Activated naive CD8-positive, alpha-beta T cell treated with anti-CD3 and anti-CD28 coated beads, Interleukin-2, amount 10 ng/mL, durations not matched to agents 7 days and 5 days (primary cell): ENCODE results near the gene PRPF8. TPM values are rescaled to one million over a fixed set of nuclear protein-coding genes. Genes with fewer than 3 reads are reported as not detected.

Source experiments
- ATAC-seq: fragments of 150-1000 bp; cut with Tn5 transposase; one replicate; pipeline ENCODE4 v1.10.0; 2021; ENCODE audit warnings: low read depth, moderate library complexity
- POLR2A ChIA-PET: fragments of 350-600 bp; sonication (Branson Sonifier 250); formaldehyde crosslinking; loops from one replicate; lab custom pipeline; 2021; ENCODE audit warnings: antibody characterized with exemption; lab: Charles Lee
- DNase-seq: peaks from one replicate; pipeline ENCODE4 v3.0.0; 2021
- H3K27ac Mint-ChIP-seq: one replicate; pipeline ENCODE4 v1.8.0; 2022; ENCODE audit warnings: mild to moderate bottlenecking, mixed read lengths
- H3K27me3 Mint-ChIP-seq: one replicate; pipeline ENCODE4 v1.8.0; 2022; ENCODE audit warnings: mild to moderate bottlenecking, moderate library complexity, mixed read lengths
- H3K36me3 Mint-ChIP-seq: one replicate; pipeline ENCODE4 v1.8.0; 2021; ENCODE audit warnings: mild to moderate bottlenecking, mixed read lengths
- H3K4me1 Mint-ChIP-seq: one replicate; pipeline ENCODE4 v1.8.0; 2021; ENCODE audit warnings: mixed read lengths
- H3K4me3 Mint-ChIP-seq: one replicate; pipeline ENCODE4 v1.8.0; 2022; ENCODE audit warnings: mild to moderate bottlenecking, moderate library complexity, mixed read lengths
- H3K9me3 Mint-ChIP-seq: one replicate; pipeline ENCODE4 v1.8.0; 2021; ENCODE audit warnings: mixed read lengths
- total RNA-seq, 2 experiments: library from RNA; stranded (reverse); gene quantifications; one replicate each; pipeline ENCODE4 v1.2.3, GENCODE V29; 2021

The PRPF8 gene
- total RNA-seq: 100 to 1,000 TPM; 346 to 350 TPM

- DNase-seq (peak; percentile 98), ATAC-seq (peak; percentile 99)
- Mint-ChIP-seq H3K27me3 (no peaks in the 10 kb centered on the region), H3K4me1 (peaks cover 28% of the 10 kb centered on the region), H3K4me3 (peak within 1 kb of the TSS; percentile 89), H3K36me3 (peaks cover 32% of the 10 kb centered on the region), H3K27ac (peak within 1 kb of the TSS; percentile 89), H3K9me3 (no peaks in the 10 kb centered on the region)
- POLR2A ChIA-PET: interaction anchor here (0.6 to 2.0 kb wide), 5 partner anchors 10 to 188 kb away, joined by 3 to 21 read pairs (median 4); no protein-coding TSS in a partner anchor
These were observed at the start of gene PRPF8 for GRCh38 chr17:1684378-1685189. Gene PRPF8, minus strand, starts transcription at chr17:1684867. Its CDS starts 296 bp downstream, at chr17:1684571.

- Mint-ChIP-seq H3K27ac (no peak overlapping the region), H3K9me3 (no peaks in the 10 kb centered on the region), H3K27me3 (no peaks in the 10 kb centered on the region), H3K4me3 (no peak overlapping the region), H3K36me3 (peaks cover 10% of the 10 kb centered on the region), H3K4me1 (peaks cover 8% of the 10 kb centered on the region)
- POLR2A ChIA-PET: interaction anchor here (0.6 kb wide), 1 partner anchor 25 kb away, joined by 5 read pairs; no protein-coding TSS in a partner anchor
- DNase-seq (no peak), ATAC-seq (no peak)
These were observed 49.1 kb upstream of the PRPF8 start for GRCh38 chr17:1733759-1734158.

- Mint-ChIP-seq H3K27me3 (no peaks in the 10 kb centered on the region), H3K36me3 (peaks cover 13% of the 10 kb centered on the region), H3K4me3 (no peak overlapping the region), H3K9me3 (no peaks in the 10 kb centered on the region), H3K27ac (no peak overlapping the region), H3K4me1 (peaks cover 13% of the 10 kb centered on the region)
- POLR2A ChIA-PET: interaction anchor here (1.8 kb wide), 1 partner anchor 16 kb away, joined by 5 read pairs; no protein-coding TSS in a partner anchor
- ATAC-seq (no peak), DNase-seq (no peak)
These were observed 48.2 kb upstream of the PRPF8 start for GRCh38 chr17:1732833-1733321.

GRCh38 chr17:1732241-1732832 lies 47.7 kb upstream of the PRPF8 start:
- Mint-ChIP-seq H3K27ac (no peak overlapping the region), H3K4me3 (no peak overlapping the region), H3K27me3 (no peaks in the 10 kb centered on the region), H3K9me3 (no peaks in the 10 kb centered on the region), H3K4me1 (peaks cover 13% of the 10 kb centered on the region), H3K36me3 (peaks cover 13% of the 10 kb centered on the region)
- no peak for DNase-seq
- ATAC-seq: no peak
- POLR2A ChIA-PET: interaction anchor here (1.8 kb wide), 1 partner anchor 16 kb away, joined by 5 read pairs; no protein-coding TSS in a partner anchor

GRCh38 chr17:1731194-1731506 lies 46.5 kb upstream of the PRPF8 start:
- POLR2A ChIA-PET: interaction anchor here (0.5 kb wide), 1 partner anchor 300 kb away, joined by 3 read pairs; no protein-coding TSS in a partner anchor
- H3K27ac Mint-ChIP-seq: no peak overlapping the region
- H3K36me3 Mint-ChIP-seq: peaks cover 9% of the 10 kb centered on the region
- no peaks in the 10 kb centered on the region for H3K9me3 Mint-ChIP-seq
- ATAC-seq (no peak), DNase-seq (no peak)
- peaks cover 13% of the 10 kb centered on the region for H3K4me1 Mint-ChIP-seq
- no peak overlapping the region for H3K4me3 Mint-ChIP-seq
- no peaks in the 10 kb centered on the region for H3K27me3 Mint-ChIP-seq

- Mint-ChIP-seq H3K4me3 (no peak overlapping the region), H3K9me3 (no peaks in the 10 kb centered on the region), H3K27ac (no peak overlapping the region), H3K4me1 (peaks cover 13% of the 10 kb centered on the region), H3K27me3 (no peaks in the 10 kb centered on the region), H3K36me3 (peaks cover 11% of the 10 kb centered on the region)
- ATAC-seq: peak; percentile 7
- no peak for DNase-seq
- POLR2A ChIA-PET: no interaction called here
These were observed 45.9 kb upstream of the PRPF8 start for GRCh38 chr17:1730326-1731193.

- ATAC-seq (no peak), DNase-seq (no peak)
- Mint-ChIP-seq H3K4me1 (peaks cover 15% of the 10 kb centered on the region), H3K27ac (peak overlapping the region; percentile 42), H3K9me3 (no peaks in the 10 kb centered on the region), H3K4me3 (no peak overlapping the region), H3K36me3 (peaks cover 11% of the 10 kb centered on the region), H3K27me3 (no peaks in the 10 kb centered on the region)
- POLR2A ChIA-PET: interaction anchor here (0.7 kb wide), 1 partner anchor 1023 kb away, joined by 3 read pairs; no protein-coding TSS in a partner anchor
These were observed 45.3 kb upstream of the PRPF8 start for GRCh38 chr17:1729966-1730325.

GRCh38 chr17:1727876-1728630 lies 43.4 kb upstream of the PRPF8 start:
- ATAC-seq: no peak
- Mint-ChIP-seq H3K36me3 (peaks cover 11% of the 10 kb centered on the region), H3K9me3 (no peaks in the 10 kb centered on the region), H3K4me3 (no peak overlapping the region), H3K27me3 (no peaks in the 10 kb centered on the region), H3K27ac (no peak overlapping the region), H3K4me1 (peaks cover 18% of the 10 kb centered on the region)
- no peak for DNase-seq
- POLR2A ChIA-PET: interaction anchor here (0.9 to 1.5 kb wide), 4 partner anchors 59 to 144 kb away, joined by 3 to 4 read pairs (median 3); partner anchors contain the start of genes RPA1 and SMYD4

GRCh38 chr17:1727258-1727789 lies 42.7 kb upstream of the PRPF8 start:
- peaks cover 25% of the 10 kb centered on the region for H3K4me1 Mint-ChIP-seq
- H3K36me3 Mint-ChIP-seq: peaks cover 11% of the 10 kb centered on the region
- no peaks in the 10 kb centered on the region for H3K27me3 Mint-ChIP-seq
- H3K9me3 Mint-ChIP-seq: no peaks in the 10 kb centered on the region
- ATAC-seq: no peak
- no peak overlapping the region for H3K27ac Mint-ChIP-seq
- no peak for DNase-seq
- POLR2A ChIA-PET: interaction anchor here (0.7 to 1.5 kb wide), 5 partner anchors 10 to 144 kb away, joined by 3 to 4 read pairs (median 3); partner anchors contain the start of genes RPA1 and SMYD4
- no peak overlapping the region for H3K4me3 Mint-ChIP-seq

GRCh38 chr17:1726626-1727257 lies 42.1 kb upstream of the PRPF8 start:
- no peak for DNase-seq
- Mint-ChIP-seq H3K27ac (no peak overlapping the region), H3K9me3 (no peaks in the 10 kb centered on the region), H3K27me3 (no peaks in the 10 kb centered on the region), H3K4me3 (no peak overlapping the region), H3K36me3 (peaks cover 11% of the 10 kb centered on the region), H3K4me1 (peaks cover 25% of the 10 kb centered on the region)
- POLR2A ChIA-PET: interaction anchor here (0.7 to 1.5 kb wide), 5 partner anchors 9 to 145 kb away, joined by 3 to 4 read pairs (median 3); partner anchors contain the start of genes RPA1 and SMYD4
- no peak for ATAC-seq

- peak overlapping the region; percentile 77 for H3K4me3 Mint-ChIP-seq
- DNase-seq (no peak), ATAC-seq (no peak)
- H3K27ac Mint-ChIP-seq: peak overlapping the region; percentile 58
- H3K4me1 Mint-ChIP-seq: peaks cover 27% of the 10 kb centered on the region
- no peaks in the 10 kb centered on the region for H3K27me3 Mint-ChIP-seq
- H3K9me3 Mint-ChIP-seq: no peaks in the 10 kb centered on the region
- POLR2A ChIA-PET: interaction anchor here (1.0 to 1.5 kb wide), 3 partner anchors 9 to 38 kb away, joined by 3 to 9 read pairs (median 6); no protein-coding TSS in a partner anchor
- peaks cover 11% of the 10 kb centered on the region for H3K36me3 Mint-ChIP-seq
These were observed 41.2 kb upstream of the PRPF8 start for GRCh38 chr17:1725642-1726511.
